ENCODE results near the gene LURAP1L. TPM values are rescaled to one million over a fixed set of nuclear protein-coding genes. Genes with fewer than 3 reads are reported as not detected.

LURAP1L gene
- total RNA-seq, 4 donors from 2014 or later, result 9.6 to 26.0 (median 12.6) TPM

DNA sequence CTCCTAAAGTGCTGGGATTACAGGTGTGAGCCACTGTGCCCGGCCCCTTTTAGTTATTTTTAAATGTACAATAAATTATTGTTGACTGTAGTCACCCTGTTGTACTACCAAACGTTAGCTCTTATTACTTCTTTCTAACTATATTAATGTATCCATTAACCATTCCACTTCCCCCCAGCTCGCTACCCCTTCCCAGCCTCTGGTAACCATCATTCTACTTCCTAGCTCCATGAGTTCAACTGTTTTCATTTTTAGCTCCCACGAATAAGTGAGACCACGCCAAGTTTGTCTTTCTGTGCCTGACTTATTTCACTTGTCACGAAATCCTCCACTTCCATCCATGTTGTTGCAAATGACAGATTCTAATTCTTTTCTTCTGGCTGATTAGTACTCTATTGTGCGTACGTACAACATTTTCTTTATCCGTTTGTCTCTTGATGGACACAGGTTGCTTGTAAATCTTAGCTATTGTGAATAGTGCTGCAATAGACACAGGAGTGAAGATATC, 6.5 kb downstream of the LURAP1L start:
- Histone ChIP-seq H3K4me3 (no peak overlapping the region), H3K9me3 (no peaks in the 10 kb centered on the region), H3K4me1 (peaks cover 43% of the 10 kb centered on the region), H3K27ac (no peak overlapping the region), H3K36me3 (no peaks in the 10 kb centered on the region), H3K27me3 (no peaks in the 10 kb centered on the region)
- TF ChIP-seq, protein P1, sequence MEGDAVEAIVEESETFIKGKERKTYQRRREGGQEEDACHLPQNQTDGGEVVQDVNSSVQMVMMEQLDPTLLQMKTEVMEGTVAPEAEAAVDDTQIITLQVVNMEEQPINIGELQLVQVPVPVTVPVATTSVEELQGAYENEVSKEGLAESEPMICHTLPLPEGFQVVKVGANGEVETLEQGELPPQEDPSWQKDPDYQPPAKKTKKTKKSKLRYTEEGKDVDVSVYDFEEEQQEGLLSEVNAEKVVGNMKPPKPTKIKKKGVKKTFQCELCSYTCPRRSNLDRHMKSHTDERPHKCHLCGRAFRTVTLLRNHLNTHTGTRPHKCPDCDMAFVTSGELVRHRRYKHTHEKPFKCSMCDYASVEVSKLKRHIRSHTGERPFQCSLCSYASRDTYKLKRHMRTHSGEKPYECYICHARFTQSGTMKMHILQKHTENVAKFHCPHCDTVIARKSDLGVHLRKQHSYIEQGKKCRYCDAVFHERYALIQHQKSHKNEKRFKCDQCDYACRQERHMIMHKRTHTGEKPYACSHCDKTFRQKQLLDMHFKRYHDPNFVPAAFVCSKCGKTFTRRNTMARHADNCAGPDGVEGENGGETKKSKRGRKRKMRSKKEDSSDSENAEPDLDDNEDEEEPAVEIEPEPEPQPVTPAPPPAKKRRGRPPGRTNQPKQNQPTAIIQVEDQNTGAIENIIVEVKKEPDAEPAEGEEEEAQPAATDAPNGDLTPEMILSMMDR (IDR thresholded peaks at IDR 0.05), result no peak
- WGBS, result 81% methylated on average over 9 of the region's 9 CpGs
- no peak for DNase-seq (ENCODE audit: low spot score in 2 of 2)

DNA sequence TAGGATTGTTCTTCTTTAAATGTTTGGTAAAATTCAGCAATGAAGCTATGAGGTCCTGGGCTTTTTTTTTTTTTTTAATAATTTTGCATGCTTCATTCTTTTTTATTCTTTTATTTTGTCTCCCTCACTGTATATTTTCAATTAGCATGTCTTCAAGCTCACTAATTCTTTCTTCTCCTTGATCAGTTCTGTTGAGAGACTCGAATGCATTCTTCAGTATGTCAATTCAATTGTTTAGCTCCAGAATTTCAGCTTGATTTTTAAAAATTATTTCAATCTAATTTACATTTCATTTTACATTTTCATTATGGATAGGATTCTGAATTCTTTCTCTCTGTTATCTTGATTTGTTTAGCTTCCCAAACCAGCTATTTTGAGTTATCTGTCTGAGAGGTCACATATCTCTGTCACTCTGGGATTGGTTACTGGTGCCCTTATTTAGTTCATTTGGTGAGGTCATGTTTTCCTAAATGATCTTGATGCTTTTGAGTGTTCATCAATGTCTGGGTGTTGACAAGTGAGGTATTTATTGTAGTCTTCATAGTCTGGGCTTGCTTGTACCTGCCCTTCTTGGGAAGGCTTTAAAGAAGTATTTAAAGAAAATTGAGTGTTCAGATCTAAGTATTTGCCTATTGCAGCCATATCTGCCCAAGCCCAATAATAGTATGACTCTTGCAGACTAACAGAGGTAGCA, 9.1 kb downstream of the LURAP1L start:
- DNase-seq (ENCODE audit: low spot score in 2 of 2), result no peak
- H3K36me3 ChIP-seq, result no peaks in the 10 kb centered on the region
- no peaks in the 10 kb centered on the region for H3K27me3 ChIP-seq
- TF ChIP-seq, protein P1 (IDR thresholded peaks at IDR 0.05), result no peak
- TF ChIP-seq POLR2AphosphoS5 (IDR thresholded peaks at IDR 0.05) (no peak), POLR2A (IDR thresholded peaks at IDR 0.05) (no peak), EP300 (IDR thresholded peaks at IDR 0.05) (no peak)
- peak overlapping the region; percentile 87 for H3K27ac ChIP-seq
- H3K9me3 ChIP-seq, result no peaks in the 10 kb centered on the region
- 91% methylated on average over 1 of the region's 1 CpG for WGBS
- no peak overlapping the region for H3K4me3 ChIP-seq
- H3K4me1 ChIP-seq, result peaks cover 21% of the 10 kb centered on the region

DNA sequence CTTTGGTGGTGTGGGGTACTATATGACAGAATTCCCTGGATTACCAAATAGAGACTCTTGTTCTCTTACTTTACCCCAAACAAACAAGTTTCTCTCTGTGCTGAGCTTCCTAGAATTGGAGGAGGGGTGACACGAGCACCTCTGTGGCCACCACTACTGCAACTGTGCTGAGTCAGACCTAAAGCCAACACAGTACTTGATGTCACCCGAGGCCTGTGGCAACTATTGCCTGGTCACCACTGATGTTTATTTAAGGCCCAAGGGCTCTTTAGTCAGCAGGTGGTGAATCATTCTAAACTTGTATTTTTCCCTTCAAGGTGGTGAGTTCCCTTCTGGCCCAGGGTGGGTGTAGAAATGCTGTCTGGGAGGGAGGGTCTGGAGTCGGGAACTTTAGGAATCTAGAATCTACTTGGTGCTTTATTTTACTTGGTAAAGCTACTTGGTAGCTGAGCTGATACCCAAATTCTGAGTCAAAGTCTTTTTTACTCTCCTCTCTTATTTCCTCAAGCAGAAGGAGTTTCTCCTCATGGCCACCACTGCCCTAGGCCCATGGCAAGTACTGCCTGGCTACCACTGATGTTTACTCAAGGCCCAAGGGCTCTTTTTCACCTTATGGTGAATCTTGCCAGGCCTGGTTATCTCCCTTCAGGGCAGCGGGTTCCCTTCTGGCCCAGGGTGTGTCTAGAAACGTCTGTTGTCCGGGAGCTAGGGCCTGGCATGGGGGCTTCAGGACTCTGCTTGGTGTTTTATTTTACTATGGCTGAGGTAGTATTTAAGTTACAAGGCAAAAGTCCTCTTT, 9.8 kb downstream of the LURAP1L start:
- Histone ChIP-seq H3K4me1 (peaks cover 21% of the 10 kb centered on the region), H3K27me3 (no peaks in the 10 kb centered on the region), H3K4me3 (no peak overlapping the region), H3K36me3 (no peaks in the 10 kb centered on the region), H3K9me3 (no peaks in the 10 kb centered on the region), H3K27ac (peak overlapping the region; percentile 87)
- no peak for TF ChIP-seq EP300 (IDR thresholded peaks at IDR 0.05)
- TF ChIP-seq, protein P1 (IDR thresholded peaks at IDR 0.05), result no peak
- TF ChIP-seq POLR2A (IDR thresholded peaks at IDR 0.05), result no peak
- TF ChIP-seq POLR2AphosphoS5 (IDR thresholded peaks at IDR 0.05), result no peak
- 54% methylated on average over 6 of the region's 6 CpGs for WGBS
- DNase-seq (ENCODE audit: low spot score in 2 of 2), result no peak

DNA sequence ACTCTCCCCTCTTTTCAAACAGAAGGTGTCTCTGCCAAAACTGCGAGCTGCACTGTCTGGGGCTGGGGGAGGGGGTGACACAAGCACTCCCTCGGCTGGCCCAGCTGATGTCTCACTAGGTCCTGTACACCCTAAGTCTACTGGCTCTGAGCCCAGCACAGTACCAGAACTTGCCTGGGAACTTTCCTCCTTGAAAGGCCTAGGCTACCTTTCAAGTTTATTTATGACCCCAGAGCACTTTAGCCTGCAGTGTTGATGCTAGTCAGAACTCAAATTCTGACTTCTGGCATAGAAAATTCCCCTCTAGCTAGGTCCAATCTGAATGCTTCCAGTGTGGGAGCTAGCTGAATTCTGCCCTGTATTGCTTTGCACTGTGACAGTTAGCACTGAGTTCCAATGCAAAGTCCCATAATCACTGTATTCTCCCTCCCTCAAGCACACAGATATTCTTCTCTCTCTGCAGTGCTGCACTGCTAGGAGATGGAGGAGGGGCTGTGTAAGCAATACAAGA, 10.5 kb downstream of the LURAP1L start:
- Histone ChIP-seq H3K4me3 (no peak overlapping the region), H3K4me1 (peaks cover 25% of the 10 kb centered on the region), H3K9me3 (no peaks in the 10 kb centered on the region), H3K36me3 (no peaks in the 10 kb centered on the region), H3K27me3 (no peaks in the 10 kb centered on the region), H3K27ac (peak overlapping the region; percentile 87)
- DNase-seq (ENCODE audit: low spot score in 2 of 2), result peak; percentile 69 to 78
- no peak for TF ChIP-seq POLR2A (IDR thresholded peaks at IDR 0.05)
- 20% methylated on average over 1 of the region's 2 CpGs for WGBS

DNA sequence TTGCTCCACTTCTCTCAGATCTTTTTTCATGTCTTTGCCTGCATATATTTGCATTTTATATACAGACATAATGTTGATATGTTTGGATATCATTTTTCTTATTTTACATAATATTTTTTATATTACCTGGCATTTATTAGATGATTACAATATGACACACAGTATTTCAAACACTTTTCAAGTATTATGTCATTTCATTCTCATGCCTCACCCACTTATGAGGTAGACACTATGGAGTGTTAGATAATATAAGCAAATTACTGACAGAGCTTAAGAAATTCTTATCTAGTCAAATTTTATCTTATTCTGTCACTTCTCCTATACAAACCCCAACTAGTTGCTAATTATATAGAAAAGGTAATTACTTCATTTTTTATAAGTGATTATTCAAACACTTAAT, 11.1 kb downstream of the LURAP1L start:
- peak overlapping the region; percentile 87 for H3K27ac ChIP-seq

More for the DNA sequence above, 11.1 kb downstream of the LURAP1L start:
- Histone ChIP-seq H3K4me1 (peaks cover 30% of the 10 kb centered on the region), H3K4me3 (no peak overlapping the region), H3K36me3 (no peaks in the 10 kb centered on the region), H3K27me3 (no peaks in the 10 kb centered on the region), H3K9me3 (no peaks in the 10 kb centered on the region)
- DNase-seq (ENCODE audit: low spot score in 2 of 2), result no peak
- TF ChIP-seq EP300 (IDR thresholded peaks at IDR 0.05), result no peak
- TF ChIP-seq, protein P1 (IDR thresholded peaks at IDR 0.05), result no peak
- TF ChIP-seq POLR2AphosphoS5 (IDR thresholded peaks at IDR 0.05), result no peak
- TF ChIP-seq POLR2A (IDR thresholded peaks at IDR 0.05), result no peak

All from suprapubic skin (tissue), 4 donors.